ENCODE data around the gene ABCA10. TPM values are rescaled to one million over a fixed set of nuclear protein-coding genes. Genes with fewer than 3 reads are reported as not detected.

The ABCA10 gene
- total and polyA plus RNA-seq, 2 of the 8 experiments (the other 6 are each of a cell fraction or from before 2014, with no cell fraction given), result not detected

DNA sequence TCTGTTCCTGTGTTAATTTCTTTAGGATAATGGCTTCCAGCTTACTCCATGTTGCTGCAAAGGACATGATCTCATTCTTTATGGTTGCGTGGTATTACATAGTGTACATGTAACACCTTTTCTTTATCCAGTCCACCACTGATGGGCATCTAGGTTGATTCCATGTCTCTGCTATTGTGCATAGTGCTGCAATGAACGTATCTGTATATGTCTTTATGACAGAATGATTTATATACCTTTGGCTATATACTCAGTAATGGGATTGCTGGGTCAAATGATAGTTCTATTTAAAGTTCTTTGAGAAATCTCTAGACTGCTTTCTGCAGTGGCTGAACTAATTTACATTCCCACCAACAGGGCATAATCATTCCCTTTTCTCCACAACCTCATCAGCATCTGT is 39.8 kb downstream of the ABCA10 start (continued):
- TF ChIP-seq, protein P1, sequence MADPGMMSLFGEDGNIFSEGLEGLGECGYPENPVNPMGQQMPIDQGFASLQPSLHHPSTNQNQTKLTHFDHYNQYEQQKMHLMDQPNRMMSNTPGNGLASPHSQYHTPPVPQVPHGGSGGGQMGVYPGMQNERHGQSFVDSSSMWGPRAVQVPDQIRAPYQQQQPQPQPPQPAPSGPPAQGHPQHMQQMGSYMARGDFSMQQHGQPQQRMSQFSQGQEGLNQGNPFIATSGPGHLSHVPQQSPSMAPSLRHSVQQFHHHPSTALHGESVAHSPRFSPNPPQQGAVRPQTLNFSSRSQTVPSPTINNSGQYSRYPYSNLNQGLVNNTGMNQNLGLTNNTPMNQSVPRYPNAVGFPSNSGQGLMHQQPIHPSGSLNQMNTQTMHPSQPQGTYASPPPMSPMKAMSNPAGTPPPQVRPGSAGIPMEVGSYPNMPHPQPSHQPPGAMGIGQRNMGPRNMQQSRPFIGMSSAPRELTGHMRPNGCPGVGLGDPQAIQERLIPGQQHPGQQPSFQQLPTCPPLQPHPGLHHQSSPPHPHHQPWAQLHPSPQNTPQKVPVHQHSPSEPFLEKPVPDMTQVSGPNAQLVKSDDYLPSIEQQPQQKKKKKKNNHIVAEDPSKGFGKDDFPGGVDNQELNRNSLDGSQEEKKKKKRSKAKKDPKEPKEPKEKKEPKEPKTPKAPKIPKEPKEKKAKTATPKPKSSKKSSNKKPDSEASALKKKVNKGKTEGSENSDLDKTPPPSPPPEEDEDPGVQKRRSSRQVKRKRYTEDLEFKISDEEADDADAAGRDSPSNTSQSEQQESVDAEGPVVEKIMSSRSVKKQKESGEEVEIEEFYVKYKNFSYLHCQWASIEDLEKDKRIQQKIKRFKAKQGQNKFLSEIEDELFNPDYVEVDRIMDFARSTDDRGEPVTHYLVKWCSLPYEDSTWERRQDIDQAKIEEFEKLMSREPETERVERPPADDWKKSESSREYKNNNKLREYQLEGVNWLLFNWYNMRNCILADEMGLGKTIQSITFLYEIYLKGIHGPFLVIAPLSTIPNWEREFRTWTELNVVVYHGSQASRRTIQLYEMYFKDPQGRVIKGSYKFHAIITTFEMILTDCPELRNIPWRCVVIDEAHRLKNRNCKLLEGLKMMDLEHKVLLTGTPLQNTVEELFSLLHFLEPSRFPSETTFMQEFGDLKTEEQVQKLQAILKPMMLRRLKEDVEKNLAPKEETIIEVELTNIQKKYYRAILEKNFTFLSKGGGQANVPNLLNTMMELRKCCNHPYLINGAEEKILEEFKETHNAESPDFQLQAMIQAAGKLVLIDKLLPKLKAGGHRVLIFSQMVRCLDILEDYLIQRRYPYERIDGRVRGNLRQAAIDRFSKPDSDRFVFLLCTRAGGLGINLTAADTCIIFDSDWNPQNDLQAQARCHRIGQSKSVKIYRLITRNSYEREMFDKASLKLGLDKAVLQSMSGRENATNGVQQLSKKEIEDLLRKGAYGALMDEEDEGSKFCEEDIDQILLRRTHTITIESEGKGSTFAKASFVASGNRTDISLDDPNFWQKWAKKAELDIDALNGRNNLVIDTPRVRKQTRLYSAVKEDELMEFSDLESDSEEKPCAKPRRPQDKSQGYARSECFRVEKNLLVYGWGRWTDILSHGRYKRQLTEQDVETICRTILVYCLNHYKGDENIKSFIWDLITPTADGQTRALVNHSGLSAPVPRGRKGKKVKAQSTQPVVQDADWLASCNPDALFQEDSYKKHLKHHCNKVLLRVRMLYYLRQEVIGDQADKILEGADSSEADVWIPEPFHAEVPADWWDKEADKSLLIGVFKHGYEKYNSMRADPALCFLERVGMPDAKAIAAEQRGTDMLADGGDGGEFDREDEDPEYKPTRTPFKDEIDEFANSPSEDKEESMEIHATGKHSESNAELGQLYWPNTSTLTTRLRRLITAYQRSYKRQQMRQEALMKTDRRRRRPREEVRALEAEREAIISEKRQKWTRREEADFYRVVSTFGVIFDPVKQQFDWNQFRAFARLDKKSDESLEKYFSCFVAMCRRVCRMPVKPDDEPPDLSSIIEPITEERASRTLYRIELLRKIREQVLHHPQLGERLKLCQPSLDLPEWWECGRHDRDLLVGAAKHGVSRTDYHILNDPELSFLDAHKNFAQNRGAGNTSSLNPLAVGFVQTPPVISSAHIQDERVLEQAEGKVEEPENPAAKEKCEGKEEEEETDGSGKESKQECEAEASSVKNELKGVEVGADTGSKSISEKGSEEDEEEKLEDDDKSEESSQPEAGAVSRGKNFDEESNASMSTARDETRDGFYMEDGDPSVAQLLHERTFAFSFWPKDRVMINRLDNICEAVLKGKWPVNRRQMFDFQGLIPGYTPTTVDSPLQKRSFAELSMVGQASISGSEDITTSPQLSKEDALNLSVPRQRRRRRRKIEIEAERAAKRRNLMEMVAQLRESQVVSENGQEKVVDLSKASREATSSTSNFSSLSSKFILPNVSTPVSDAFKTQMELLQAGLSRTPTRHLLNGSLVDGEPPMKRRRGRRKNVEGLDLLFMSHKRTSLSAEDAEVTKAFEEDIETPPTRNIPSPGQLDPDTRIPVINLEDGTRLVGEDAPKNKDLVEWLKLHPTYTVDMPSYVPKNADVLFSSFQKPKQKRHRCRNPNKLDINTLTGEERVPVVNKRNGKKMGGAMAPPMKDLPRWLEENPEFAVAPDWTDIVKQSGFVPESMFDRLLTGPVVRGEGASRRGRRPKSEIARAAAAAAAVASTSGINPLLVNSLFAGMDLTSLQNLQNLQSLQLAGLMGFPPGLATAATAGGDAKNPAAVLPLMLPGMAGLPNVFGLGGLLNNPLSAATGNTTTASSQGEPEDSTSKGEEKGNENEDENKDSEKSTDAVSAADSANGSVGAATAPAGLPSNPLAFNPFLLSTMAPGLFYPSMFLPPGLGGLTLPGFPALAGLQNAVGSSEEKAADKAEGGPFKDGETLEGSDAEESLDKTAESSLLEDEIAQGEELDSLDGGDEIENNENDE (IDR thresholded peaks at IDR 0.05; ENCODE audit: insufficient replicate concordance, low read length), result no peak
- TF ChIP-seq RBBP5 (IDR thresholded peaks at IDR 0.05; ENCODE audit: borderline replicate concordance, low read depth, low read length) (no peak), GABPA (IDR thresholded peaks at IDR 0.05; ENCODE audit: borderline replicate concordance, insufficient read depth, low read length) (no peak), EGR1 (IDR thresholded peaks at IDR 0.05; ENCODE audit: borderline replicate concordance, low read depth, low read length) (no peak), HDAC6 (IDR thresholded peaks at IDR 0.05; ENCODE audit: low read depth, low read length) (no peak), POLR2AphosphoS5 (IDR thresholded peaks at IDR 0.05; ENCODE audit: low read depth, low read length) (no peak), SP4 (IDR thresholded peaks at IDR 0.05; ENCODE audit: low read length) (no peak)
- TF ChIP-seq, protein P2, sequence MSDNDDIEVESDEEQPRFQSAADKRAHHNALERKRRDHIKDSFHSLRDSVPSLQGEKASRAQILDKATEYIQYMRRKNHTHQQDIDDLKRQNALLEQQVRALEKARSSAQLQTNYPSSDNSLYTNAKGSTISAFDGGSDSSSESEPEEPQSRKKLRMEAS (IDR thresholded peaks at IDR 0.05), result no peak
- TF ChIP-seq, protein P3, sequence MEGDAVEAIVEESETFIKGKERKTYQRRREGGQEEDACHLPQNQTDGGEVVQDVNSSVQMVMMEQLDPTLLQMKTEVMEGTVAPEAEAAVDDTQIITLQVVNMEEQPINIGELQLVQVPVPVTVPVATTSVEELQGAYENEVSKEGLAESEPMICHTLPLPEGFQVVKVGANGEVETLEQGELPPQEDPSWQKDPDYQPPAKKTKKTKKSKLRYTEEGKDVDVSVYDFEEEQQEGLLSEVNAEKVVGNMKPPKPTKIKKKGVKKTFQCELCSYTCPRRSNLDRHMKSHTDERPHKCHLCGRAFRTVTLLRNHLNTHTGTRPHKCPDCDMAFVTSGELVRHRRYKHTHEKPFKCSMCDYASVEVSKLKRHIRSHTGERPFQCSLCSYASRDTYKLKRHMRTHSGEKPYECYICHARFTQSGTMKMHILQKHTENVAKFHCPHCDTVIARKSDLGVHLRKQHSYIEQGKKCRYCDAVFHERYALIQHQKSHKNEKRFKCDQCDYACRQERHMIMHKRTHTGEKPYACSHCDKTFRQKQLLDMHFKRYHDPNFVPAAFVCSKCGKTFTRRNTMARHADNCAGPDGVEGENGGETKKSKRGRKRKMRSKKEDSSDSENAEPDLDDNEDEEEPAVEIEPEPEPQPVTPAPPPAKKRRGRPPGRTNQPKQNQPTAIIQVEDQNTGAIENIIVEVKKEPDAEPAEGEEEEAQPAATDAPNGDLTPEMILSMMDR (IDR thresholded peaks at IDR 0.05; ENCODE audit: control extremely low read depth in 1 of 3, insufficient read depth in 1 of 3, low read depth in 1 of 3, low read length in 3 of 3), result no peak
